ENCODE data around the gene ARHGEF26.

DNA sequence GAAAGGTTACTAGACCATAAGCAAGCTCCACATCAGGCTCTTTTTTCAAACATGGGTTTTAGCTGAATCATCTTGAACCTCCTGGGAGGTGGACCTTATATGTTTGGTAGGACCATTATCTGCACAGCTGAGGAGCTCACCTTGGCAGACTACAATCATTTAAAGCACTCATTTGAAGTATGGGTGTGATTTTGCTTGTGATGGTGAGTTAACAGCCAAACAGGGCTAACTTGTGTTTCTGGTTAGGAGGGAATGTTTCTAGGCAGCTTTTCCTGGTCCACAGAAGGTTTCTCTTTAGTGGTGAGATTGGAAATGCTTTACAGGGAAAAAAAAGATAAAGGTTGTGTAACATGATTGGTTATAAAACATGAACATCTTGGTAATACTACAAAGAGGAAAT lies 61.8 kb downstream of the ARHGEF26 start:
- TF ChIP-seq CTCF (IDR thresholded peaks at IDR 0.05) (no peak), ZNF416 (CRISPR knock-in tag; IDR thresholded peaks at IDR 0.05) (no peak), E2F1 (CRISPR knock-in tag; IDR thresholded peaks at IDR 0.05) (no peak), USF1 (CRISPR knock-in tag; IDR thresholded peaks at IDR 0.05) (no peak)
- TF ChIP-seq, protein P1, sequence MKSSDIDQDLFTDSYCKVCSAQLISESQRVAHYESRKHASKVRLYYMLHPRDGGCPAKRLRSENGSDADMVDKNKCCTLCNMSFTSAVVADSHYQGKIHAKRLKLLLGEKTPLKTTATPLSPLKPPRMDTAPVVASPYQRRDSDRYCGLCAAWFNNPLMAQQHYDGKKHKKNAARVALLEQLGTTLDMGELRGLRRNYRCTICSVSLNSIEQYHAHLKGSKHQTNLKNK (CRISPR knock-in tag; IDR thresholded peaks at IDR 0.05), result no peak
- TF ChIP-seq, protein P2, sequence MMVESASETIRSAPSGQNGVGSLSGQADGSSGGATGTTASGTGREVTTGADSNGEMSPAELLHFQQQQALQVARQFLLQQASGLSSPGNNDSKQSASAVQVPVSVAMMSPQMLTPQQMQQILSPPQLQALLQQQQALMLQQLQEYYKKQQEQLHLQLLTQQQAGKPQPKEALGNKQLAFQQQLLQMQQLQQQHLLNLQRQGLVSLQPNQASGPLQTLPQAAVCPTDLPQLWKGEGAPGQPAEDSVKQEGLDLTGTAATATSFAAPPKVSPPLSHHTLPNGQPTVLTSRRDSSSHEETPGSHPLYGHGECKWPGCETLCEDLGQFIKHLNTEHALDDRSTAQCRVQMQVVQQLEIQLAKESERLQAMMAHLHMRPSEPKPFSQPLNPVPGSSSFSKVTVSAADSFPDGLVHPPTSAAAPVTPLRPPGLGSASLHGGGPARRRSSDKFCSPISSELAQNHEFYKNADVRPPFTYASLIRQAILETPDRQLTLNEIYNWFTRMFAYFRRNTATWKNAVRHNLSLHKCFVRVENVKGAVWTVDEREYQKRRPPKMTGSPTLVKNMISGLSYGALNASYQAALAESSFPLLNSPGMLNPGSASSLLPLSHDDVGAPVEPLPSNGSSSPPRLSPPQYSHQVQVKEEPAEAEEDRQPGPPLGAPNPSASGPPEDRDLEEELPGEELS (CRISPR knock-in tag; IDR thresholded peaks at IDR 0.05), result no peak

Data from WTC11 (cell line).